Measurements from ENCODE around the gene SENP5.
"Not testable (repeated sequence)": the region's sequence is repeated elsewhere in the genome, so short reads cannot be mapped to it uniquely, and the experiment has no call there.

Gene SENP5

DNA sequence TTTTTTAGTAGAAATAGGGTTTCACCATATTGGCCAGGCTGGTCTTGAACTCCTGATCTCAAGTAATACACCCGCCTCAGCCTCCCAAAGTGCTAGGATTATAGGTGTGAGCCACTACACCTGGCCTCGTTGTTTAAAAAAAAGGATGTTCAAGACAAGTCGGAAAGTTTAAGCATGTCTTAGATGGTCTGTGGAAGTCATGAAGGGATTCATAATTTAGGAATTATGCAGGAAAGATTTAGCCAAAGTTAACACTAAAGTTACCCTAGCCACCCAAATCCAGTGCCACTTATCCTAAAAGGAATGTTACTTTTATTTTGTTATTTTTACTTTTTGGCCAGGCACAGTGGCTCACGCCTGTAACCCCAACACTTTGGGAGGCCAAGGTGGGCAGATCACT lies 19.3 kb upstream of the SENP5 start:
- H3K4ac ChIP-seq (ENCODE audit: low read depth, low read length); H3K79me2 ChIP-seq (ENCODE audit: control insufficient read depth, insufficient read depth, low read length): not testable (repeated sequence)
- WGBS (ENCODE audit: extremely low coverage, insufficient coverage, low lambda C conversion rate), result no CpG with 5 or more reads among the region's 4 CpGs

DNA sequence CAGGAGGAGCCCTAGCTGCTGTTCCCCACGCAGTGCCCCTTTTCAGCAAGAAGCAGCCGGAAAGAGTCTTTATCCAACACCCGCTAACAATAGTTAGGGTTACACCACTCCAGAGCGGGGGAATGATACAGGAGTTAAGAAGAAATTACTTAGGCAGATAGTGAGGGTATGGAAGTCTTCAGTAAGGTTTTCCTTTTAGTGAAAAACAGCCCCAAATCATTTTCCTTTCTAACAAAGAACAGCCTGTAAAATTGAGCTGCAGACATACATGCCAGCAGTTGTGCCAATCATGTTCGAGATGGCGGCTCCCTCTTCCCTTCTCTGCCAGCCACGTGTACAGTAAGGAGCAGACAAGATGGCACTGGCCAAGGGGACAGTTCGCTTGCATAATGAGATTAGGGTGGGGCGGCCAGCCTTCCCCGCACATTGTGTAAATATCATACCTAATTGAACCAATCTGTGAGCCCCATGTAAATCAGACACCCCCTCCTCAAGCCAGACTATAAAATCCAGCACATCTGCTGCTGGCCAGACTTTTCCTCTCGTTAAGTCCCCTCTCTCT lies 18.5 kb upstream of the SENP5 start:
- Histone ChIP-seq H3K4ac (ENCODE audit: low read depth, low read length) (no peak overlapping the region), H2AK5ac (ENCODE audit: low read length) (no peak overlapping the region), H3K9ac (ENCODE audit: low read length) (no peak overlapping the region), H3K56ac (ENCODE audit: low read length) (no peak overlapping the region), H3K23ac (ENCODE audit: low read length) (no peak overlapping the region), H2BK5ac (ENCODE audit: low read length) (no peak overlapping the region), H4K5ac (ENCODE audit: low read length) (no peak overlapping the region), H3K79me2 (ENCODE audit: control insufficient read depth, insufficient read depth, low read length) (no peaks in the 10 kb centered on the region), H3K27me3 (ENCODE audit: insufficient read depth, low read length, poor library complexity) (no peaks in the 10 kb centered on the region), H3K4me1 (ENCODE audit: control insufficient read depth, low read depth, low read length) (no peaks in the 10 kb centered on the region), H3K4me2 (ENCODE audit: low read length) (no peak overlapping the region), H3K4me3 (ENCODE audit: low read length) (no peak overlapping the region), H2BK15ac (replicated peaks; ENCODE audit: low read depth) (no peak overlapping the region), H3K18ac (ENCODE audit: low read length) (no peak overlapping the region), H3K36me3 (ENCODE audit: control insufficient read depth, insufficient read depth, low read length) (no peaks in the 10 kb centered on the region), H3K79me1 (ENCODE audit: low read length) (no peaks in the 10 kb centered on the region), H4K8ac (ENCODE audit: low read depth, low read length) (no peak overlapping the region), H2BK120ac (ENCODE audit: low read depth, low read length) (no peak overlapping the region), H3K27ac (ENCODE audit: low read depth, low read length) (no peak overlapping the region)
- no CpG with 5 or more reads among the region's 11 CpGs for WGBS (ENCODE audit: extremely low coverage, insufficient coverage, low lambda C conversion rate)
- DNase-seq, result no peak

More for the DNA sequence above, 19.3 kb upstream of the SENP5 start:
- H4K5ac ChIP-seq (ENCODE audit: low read length); H3K4me3 ChIP-seq (ENCODE audit: low read length); H2BK120ac ChIP-seq (ENCODE audit: low read depth, low read length); H2BK5ac ChIP-seq (ENCODE audit: low read length); H2BK15ac ChIP-seq (replicated peaks; ENCODE audit: low read depth); H4K8ac ChIP-seq (ENCODE audit: low read depth, low read length); H3K56ac ChIP-seq (ENCODE audit: low read length); H2AK5ac ChIP-seq (ENCODE audit: low read length); H3K4me2 ChIP-seq (ENCODE audit: low read length); H3K9ac ChIP-seq (ENCODE audit: low read length); H3K79me1 ChIP-seq (ENCODE audit: low read length); H3K36me3 ChIP-seq (ENCODE audit: control insufficient read depth, insufficient read depth, low read length); H3K23ac ChIP-seq (ENCODE audit: low read length); H3K27me3 ChIP-seq (ENCODE audit: insufficient read depth, low read length, poor library complexity); H3K18ac ChIP-seq (ENCODE audit: low read length); H3K4me1 ChIP-seq (ENCODE audit: control insufficient read depth, low read depth, low read length); H3K27ac ChIP-seq (ENCODE audit: low read depth, low read length): not testable (repeated sequence)
- DNase-seq, result peak; percentile 25

DNA sequence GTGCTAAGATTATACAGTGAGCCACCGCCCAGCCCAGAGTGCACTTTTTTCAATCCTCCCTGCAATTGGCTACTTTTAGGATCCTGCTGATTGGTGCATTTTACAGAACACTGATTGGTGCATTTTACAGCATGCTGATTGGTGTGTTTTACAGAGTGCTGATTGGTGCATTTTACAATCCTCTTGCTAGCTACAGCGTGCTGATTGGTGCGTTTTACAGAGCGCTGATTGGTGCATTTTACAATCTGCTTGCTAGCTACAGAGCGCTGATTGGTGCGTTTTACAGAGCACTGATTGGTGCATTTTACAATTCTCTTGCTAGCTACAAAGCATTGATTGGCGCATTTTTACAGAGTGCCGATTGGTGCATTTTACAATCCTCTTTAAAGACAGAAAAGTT lies 4.7 kb upstream of the SENP5 start:
- not testable (repeated sequence) for H3K4me3 ChIP-seq (ENCODE audit: low read length); DNase-seq; H2BK120ac ChIP-seq (ENCODE audit: low read depth, low read length); H3K79me2 ChIP-seq (ENCODE audit: control insufficient read depth, insufficient read depth, low read length); H3K27ac ChIP-seq (ENCODE audit: low read depth, low read length); H3K18ac ChIP-seq (ENCODE audit: low read length); H3K9ac ChIP-seq (ENCODE audit: low read length); H3K23ac ChIP-seq (ENCODE audit: low read length); H3K4me2 ChIP-seq (ENCODE audit: low read length); H2BK5ac ChIP-seq (ENCODE audit: low read length); H3K27me3 ChIP-seq (ENCODE audit: insufficient read depth, low read length, poor library complexity); H4K5ac ChIP-seq (ENCODE audit: low read length); H3K4ac ChIP-seq (ENCODE audit: low read depth, low read length); H2AK5ac ChIP-seq (ENCODE audit: low read length); H3K79me1 ChIP-seq (ENCODE audit: low read length); H3K4me1 ChIP-seq (ENCODE audit: control insufficient read depth, low read depth, low read length); H2BK15ac ChIP-seq (replicated peaks; ENCODE audit: low read depth); H3K36me3 ChIP-seq (ENCODE audit: control insufficient read depth, insufficient read depth, low read length); H3K56ac ChIP-seq (ENCODE audit: low read length); H4K8ac ChIP-seq (ENCODE audit: low read depth, low read length)
- WGBS (ENCODE audit: extremely low coverage, insufficient coverage, low lambda C conversion rate), result no CpG with 5 or more reads among the region's 8 CpGs

DNA sequence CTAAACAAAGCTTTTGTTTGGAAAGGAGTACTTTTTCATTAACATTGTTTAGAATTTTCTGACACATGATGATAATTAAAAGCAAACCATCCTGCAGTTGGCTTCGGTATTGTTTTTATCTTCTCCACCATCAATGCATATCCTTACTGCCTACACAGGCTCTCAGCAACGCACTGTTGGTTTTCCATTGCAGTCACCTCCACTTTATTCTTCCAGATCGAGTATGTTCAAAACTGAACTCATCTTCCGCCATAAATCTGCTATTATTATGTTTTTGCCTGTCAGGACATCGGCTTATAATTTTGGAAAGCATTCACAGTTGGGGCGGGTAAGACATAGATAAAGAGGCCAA lies 589 bp upstream of the SENP5 start:
- Histone ChIP-seq H4K8ac (ENCODE audit: low read depth, low read length) (no peak overlapping the region), H3K9ac (ENCODE audit: low read length) (peak overlapping the region; percentile 96), H3K27me3 (ENCODE audit: insufficient read depth, low read length, poor library complexity) (no peaks in the 10 kb centered on the region), H3K4me1 (ENCODE audit: control insufficient read depth, low read depth, low read length) (peaks cover 2% of the 10 kb centered on the region), H3K4ac (ENCODE audit: low read depth, low read length) (no peak overlapping the region), H4K5ac (ENCODE audit: low read length) (peak overlapping the region; percentile 95), H2BK5ac (ENCODE audit: low read length) (no peak overlapping the region), H3K23ac (ENCODE audit: low read length) (no peak overlapping the region), H3K79me2 (ENCODE audit: control insufficient read depth, insufficient read depth, low read length) (peaks cover 32% of the 10 kb centered on the region), H2BK15ac (replicated peaks; ENCODE audit: low read depth) (no peak overlapping the region), H3K27ac (ENCODE audit: low read depth, low read length) (peak overlapping the region; percentile 68), H3K79me1 (ENCODE audit: low read length) (peaks cover 9% of the 10 kb centered on the region), H3K4me3 (ENCODE audit: low read length) (peak overlapping the region; percentile 50), H3K36me3 (ENCODE audit: control insufficient read depth, insufficient read depth, low read length) (no peaks in the 10 kb centered on the region), H3K18ac (ENCODE audit: low read length) (peak overlapping the region; percentile 43), H2AK5ac (ENCODE audit: low read length) (no peak overlapping the region), H3K56ac (ENCODE audit: low read length) (peak overlapping the region; percentile 98), H3K4me2 (ENCODE audit: low read length) (peak overlapping the region; percentile 95), H2BK120ac (ENCODE audit: low read depth, low read length) (no peak overlapping the region)
- WGBS (ENCODE audit: extremely low coverage, insufficient coverage, low lambda C conversion rate), result no CpG with 5 or more reads among the region's 6 CpGs
- DNase-seq, result no peak

DNA sequence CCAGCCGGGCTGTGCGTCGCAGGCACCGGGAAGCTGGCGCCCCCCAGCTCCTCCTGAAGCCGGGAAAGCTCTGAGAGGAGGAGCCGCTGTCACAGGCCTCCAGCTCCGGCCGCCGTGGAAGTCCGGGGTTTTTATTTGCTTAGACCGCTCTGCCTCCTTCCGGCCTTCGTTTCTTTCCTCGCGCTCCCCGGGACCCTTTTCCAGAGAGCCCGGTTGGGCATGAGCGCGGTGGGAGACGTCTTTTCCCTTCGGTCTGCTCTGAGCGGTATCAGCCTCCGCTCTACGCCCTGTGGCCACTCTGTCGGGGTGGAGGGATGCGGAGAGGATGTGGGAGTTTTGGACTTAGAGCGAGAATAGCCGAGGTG lies 559 bp downstream of the SENP5 start:
- peak; percentile 57 for DNase-seq
- Histone ChIP-seq H3K4ac (ENCODE audit: low read depth, low read length) (no peak overlapping the region), H2AK5ac (ENCODE audit: low read length) (no peak overlapping the region), H2BK15ac (replicated peaks; ENCODE audit: low read depth) (no peak overlapping the region), H3K4me2 (ENCODE audit: low read length) (peak overlapping the region; percentile 47), H3K23ac (ENCODE audit: low read length) (peak overlapping the region; percentile 80), H3K79me1 (ENCODE audit: low read length) (peaks cover 13% of the 10 kb centered on the region), H3K79me2 (ENCODE audit: control insufficient read depth, insufficient read depth, low read length) (peaks cover 39% of the 10 kb centered on the region), H3K27me3 (ENCODE audit: insufficient read depth, low read length, poor library complexity) (no peaks in the 10 kb centered on the region), H2BK120ac (ENCODE audit: low read depth, low read length) (no peak overlapping the region), H3K9ac (ENCODE audit: low read length) (peak overlapping the region; percentile 93), H3K27ac (ENCODE audit: low read depth, low read length) (peak overlapping the region; percentile 77), H4K8ac (ENCODE audit: low read depth, low read length) (no peak overlapping the region), H3K18ac (ENCODE audit: low read length) (no peak overlapping the region), H4K5ac (ENCODE audit: low read length) (no peak overlapping the region), H3K36me3 (ENCODE audit: control insufficient read depth, insufficient read depth, low read length) (no peaks in the 10 kb centered on the region), H2BK5ac (ENCODE audit: low read length) (no peak overlapping the region), H3K4me3 (ENCODE audit: low read length) (peak overlapping the region; percentile 94), H3K56ac (ENCODE audit: low read length) (peak overlapping the region; percentile 97), H3K4me1 (ENCODE audit: control insufficient read depth, low read depth, low read length) (peaks cover 2% of the 10 kb centered on the region)
- WGBS (ENCODE audit: extremely low coverage, insufficient coverage, low lambda C conversion rate), result no CpG with 5 or more reads among the region's 29 CpGs

DNA sequence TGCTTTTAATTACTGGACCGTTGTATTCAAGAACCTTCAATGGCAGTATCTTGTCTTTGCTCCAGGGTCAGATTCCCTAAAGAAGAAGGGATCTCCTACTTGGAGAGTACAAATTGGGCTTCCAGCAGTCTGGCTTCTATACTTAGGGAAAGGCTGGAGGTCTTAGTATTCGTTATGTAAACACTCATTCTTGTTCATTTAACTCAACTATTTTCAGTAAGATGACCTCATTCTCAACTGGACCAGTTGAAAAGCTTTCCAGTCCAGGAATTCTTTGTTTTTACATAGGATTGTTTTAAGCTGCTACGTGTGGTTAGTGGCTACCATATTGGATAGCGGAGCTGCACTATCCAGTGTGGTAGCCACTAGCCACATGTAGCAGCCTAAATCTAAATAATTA lies 4.6 kb downstream of the SENP5 start:
- no peak for DNase-seq
- Histone ChIP-seq H3K4me1 (ENCODE audit: control insufficient read depth, low read depth, low read length) (peaks cover 2% of the 10 kb centered on the region), H2BK120ac (ENCODE audit: low read depth, low read length) (no peak overlapping the region), H3K56ac (ENCODE audit: low read length) (no peak overlapping the region), H3K4ac (ENCODE audit: low read depth, low read length) (no peak overlapping the region), H3K4me2 (ENCODE audit: low read length) (no peak overlapping the region), H2AK5ac (ENCODE audit: low read length) (no peak overlapping the region), H3K9ac (ENCODE audit: low read length) (no peak overlapping the region), H3K27me3 (ENCODE audit: insufficient read depth, low read length, poor library complexity) (no peaks in the 10 kb centered on the region), H3K36me3 (ENCODE audit: control insufficient read depth, insufficient read depth, low read length) (no peaks in the 10 kb centered on the region), H2BK15ac (replicated peaks; ENCODE audit: low read depth) (no peak overlapping the region), H3K4me3 (ENCODE audit: low read length) (no peak overlapping the region), H3K18ac (ENCODE audit: low read length) (no peak overlapping the region), H2BK5ac (ENCODE audit: low read length) (no peak overlapping the region), H4K5ac (ENCODE audit: low read length) (no peak overlapping the region), H4K8ac (ENCODE audit: low read depth, low read length) (no peak overlapping the region), H3K23ac (ENCODE audit: low read length) (no peak overlapping the region), H3K27ac (ENCODE audit: low read depth, low read length) (no peak overlapping the region), H3K79me1 (ENCODE audit: low read length) (peaks cover 18% of the 10 kb centered on the region), H3K79me2 (ENCODE audit: control insufficient read depth, insufficient read depth, low read length) (peaks cover 56% of the 10 kb centered on the region)
- WGBS (ENCODE audit: extremely low coverage, insufficient coverage, low lambda C conversion rate), result no CpG with 5 or more reads among the region's 4 CpGs
